ENCODE data around the gene LLPH.

Gene LLPH

DNA sequence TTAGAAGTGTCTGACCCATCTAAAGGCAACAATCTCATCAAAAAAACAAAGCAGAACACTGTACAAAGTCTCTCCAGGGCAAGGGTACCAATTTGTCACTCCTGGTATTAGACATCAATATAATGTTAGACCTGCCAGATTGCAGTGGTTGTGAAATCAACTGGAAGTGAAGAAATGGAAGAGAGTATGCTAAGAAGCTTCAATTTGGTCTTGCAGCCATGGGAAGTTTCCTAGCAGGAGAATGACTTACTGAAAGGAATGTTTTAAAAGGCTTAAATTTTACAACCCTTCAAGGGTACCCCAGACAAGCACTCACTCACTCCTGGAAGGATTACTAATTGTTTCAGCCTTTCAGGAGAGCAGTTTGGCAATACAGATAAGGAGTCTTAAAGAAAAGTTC, 18.9 kb downstream of the LLPH start:
- H3K4me1 ChIP-seq (ENCODE audit: control insufficient read depth, insufficient read depth, low read length), result peaks cover 5% of the 10 kb centered on the region; the same call in 1 of the 2 replicates
- POLR2A ChIA-PET, result no interaction called here
- CTCF ChIA-PET, result interaction anchor here (0.6 to 1.3 kb wide), 3 partner anchors 18 to 817 kb away, joined by 3 to 4 read pairs (median 3); no protein-coding TSS in a partner anchor
- no peaks in the 10 kb centered on the region for H3K9me3 ChIP-seq (ENCODE audit: control insufficient read depth, insufficient read depth, low read depth, low read length)
- H3K4me3 ChIP-seq (ENCODE audit: low read depth, low read length), result no peak overlapping the region
- no peaks in the 10 kb centered on the region for H3K36me3 ChIP-seq (ENCODE audit: control insufficient read depth in 2 of 2, insufficient read depth in 1 of 2, low read length in 2 of 2)
- TF ChIP-seq ZNF660 (tag by site-specific recombination; IDR thresholded peaks at IDR 0.05) (no peak), ZFP3 (tag by site-specific recombination; IDR thresholded peaks at IDR 0.05; ENCODE audit: low read depth) (no peak), ZNF2 (tag by site-specific recombination; IDR thresholded peaks at IDR 0.05) (no peak), ZNF211 (tag by site-specific recombination; IDR thresholded peaks at IDR 0.05; ENCODE audit: low read depth) (no peak), KLF8 (tag by site-specific recombination; IDR thresholded peaks at IDR 0.05) (no peak), TRIM28 (IDR thresholded peaks at IDR 0.05; ENCODE audit: borderline replicate concordance, low read length) (0 out of 2 replicates have a peak, but pooled peaks have one; percentile 32), WT1 (tag by site-specific recombination; IDR thresholded peaks at IDR 0.05) (no peak), ZBTB8A (tag by site-specific recombination; IDR thresholded peaks at IDR 0.05) (no peak), ZFP37 (tag by site-specific recombination; IDR thresholded peaks at IDR 0.05) (no peak), ZBTB21 (tag by site-specific recombination; IDR thresholded peaks at IDR 0.05) (no peak), ZNF18 (tag by site-specific recombination; IDR thresholded peaks at IDR 0.05) (no peak), ZSCAN30 (tag by site-specific recombination; IDR thresholded peaks at IDR 0.05) (0 out of 2 replicates have a peak, but pooled peaks have one; percentile 28), ZNF610 (tag by site-specific recombination; IDR thresholded peaks at IDR 0.05; ENCODE audit: borderline replicate concordance) (no peak), FEZF1 (tag by site-specific recombination; IDR thresholded peaks at IDR 0.05) (peak; percentile 21; the same call in 1 of the 2 replicates), ZBTB20 (tag by site-specific recombination; IDR thresholded peaks at IDR 0.05) (peak; percentile 60; the same call in 1 of the 2 replicates)
- TF ChIP-seq, protein P1, sequence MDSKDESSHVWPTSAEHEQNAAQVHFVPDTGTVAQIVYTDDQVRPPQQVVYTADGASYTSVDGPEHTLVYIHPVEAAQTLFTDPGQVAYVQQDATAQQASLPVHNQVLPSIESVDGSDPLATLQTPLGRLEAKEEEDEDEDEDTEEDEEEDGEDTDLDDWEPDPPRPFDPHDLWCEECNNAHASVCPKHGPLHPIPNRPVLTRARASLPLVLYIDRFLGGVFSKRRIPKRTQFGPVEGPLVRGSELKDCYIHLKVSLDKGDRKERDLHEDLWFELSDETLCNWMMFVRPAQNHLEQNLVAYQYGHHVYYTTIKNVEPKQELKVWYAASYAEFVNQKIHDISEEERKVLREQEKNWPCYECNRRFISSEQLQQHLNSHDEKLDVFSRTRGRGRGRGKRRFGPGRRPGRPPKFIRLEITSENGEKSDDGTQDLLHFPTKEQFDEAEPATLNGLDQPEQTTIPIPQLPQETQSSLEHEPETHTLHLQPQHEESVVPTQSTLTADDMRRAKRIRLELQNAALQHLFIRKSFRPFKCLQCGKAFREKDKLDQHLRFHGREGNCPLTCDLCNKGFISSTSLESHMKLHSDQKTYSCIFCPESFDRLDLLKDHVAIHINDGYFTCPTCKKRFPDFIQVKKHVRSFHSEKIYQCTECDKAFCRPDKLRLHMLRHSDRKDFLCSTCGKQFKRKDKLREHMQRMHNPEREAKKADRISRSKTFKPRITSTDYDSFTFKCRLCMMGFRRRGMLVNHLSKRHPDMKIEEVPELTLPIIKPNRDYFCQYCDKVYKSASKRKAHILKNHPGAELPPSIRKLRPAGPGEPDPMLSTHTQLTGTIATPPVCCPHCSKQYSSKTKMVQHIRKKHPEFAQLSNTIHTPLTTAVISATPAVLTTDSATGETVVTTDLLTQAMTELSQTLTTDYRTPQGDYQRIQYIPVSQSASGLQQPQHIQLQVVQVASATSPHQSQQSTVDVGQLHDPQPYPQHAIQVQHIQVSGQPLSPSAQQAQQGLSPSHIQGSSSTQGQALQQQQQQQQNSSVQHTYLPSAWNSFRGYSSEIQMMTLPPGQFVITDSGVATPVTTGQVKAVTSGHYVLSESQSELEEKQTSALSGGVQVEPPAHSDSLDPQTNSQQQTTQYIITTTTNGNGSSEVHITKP (tag by site-specific recombination; IDR thresholded peaks at IDR 0.05), result no peak
- TF ChIP-seq, protein P2, sequence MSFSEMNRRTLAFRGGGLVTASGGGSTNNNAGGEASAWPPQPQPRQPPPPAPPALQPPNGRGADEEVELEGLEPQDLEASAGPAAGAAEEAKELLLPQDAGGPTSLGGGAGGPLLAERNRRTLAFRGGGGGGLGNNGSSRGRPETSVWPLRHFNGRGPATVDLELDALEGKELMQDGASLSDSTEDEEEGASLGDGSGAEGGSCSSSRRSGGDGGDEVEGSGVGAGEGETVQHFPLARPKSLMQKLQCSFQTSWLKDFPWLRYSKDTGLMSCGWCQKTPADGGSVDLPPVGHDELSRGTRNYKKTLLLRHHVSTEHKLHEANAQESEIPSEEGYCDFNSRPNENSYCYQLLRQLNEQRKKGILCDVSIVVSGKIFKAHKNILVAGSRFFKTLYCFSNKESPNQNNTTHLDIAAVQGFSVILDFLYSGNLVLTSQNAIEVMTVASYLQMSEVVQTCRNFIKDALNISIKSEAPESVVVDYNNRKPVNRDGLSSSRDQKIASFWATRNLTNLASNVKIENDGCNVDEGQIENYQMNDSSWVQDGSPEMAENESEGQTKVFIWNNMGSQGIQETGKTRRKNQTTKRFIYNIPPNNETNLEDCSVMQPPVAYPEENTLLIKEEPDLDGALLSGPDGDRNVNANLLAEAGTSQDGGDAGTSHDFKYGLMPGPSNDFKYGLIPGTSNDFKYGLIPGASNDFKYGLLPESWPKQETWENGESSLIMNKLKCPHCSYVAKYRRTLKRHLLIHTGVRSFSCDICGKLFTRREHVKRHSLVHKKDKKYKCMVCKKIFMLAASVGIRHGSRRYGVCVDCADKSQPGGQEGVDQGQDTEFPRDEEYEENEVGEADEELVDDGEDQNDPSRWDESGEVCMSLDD (tag by site-specific recombination; IDR thresholded peaks at IDR 0.05), result 0 out of 2 replicates have a peak, but pooled peaks have one; percentile 26
- H3K27ac ChIP-seq (ENCODE audit: extremely low read depth, low read depth, low read length), result no peak overlapping the region

DNA sequence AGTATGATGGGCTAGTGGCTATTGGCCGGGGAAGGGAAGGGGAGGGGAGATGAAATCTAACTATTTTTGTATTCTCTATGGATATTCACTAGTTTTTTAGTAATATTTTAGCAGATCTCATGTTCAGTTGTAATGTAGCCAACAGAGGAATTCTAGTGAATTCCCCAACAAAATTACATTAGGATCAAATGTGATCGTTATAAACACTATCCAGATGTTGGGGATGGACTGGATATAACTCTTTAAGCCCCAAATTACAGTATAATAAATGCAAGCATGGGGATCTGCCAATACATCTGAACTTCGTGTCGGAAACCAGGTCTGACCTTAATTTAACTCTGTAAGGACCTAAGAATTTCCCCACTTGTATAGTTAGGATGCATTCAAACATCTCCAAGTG, 21.5 kb downstream of the LLPH start:
- ChIA-PET CTCF (interaction anchor here (0.6 to 3.0 kb wide), 3 partner anchors 13 to 121 kb away, joined by 3 to 12 read pairs (median 3); partner anchors contain the start of gene LLPH), POLR2A (no interaction called here)
- peaks cover 5% of the 10 kb centered on the region; the same call in 1 of the 2 replicates for H3K4me1 ChIP-seq (ENCODE audit: control insufficient read depth, insufficient read depth, low read length)
- no peak overlapping the region for H3K4me3 ChIP-seq (ENCODE audit: low read depth, low read length)
- H3K36me3 ChIP-seq (ENCODE audit: control insufficient read depth in 2 of 2, insufficient read depth in 1 of 2, low read length in 2 of 2), result no peaks in the 10 kb centered on the region
- H3K27ac ChIP-seq (ENCODE audit: extremely low read depth, low read depth, low read length), result no peak overlapping the region
- no peaks in the 10 kb centered on the region for H3K9me3 ChIP-seq (ENCODE audit: control insufficient read depth, insufficient read depth, low read depth, low read length)
- TF ChIP-seq, protein P3, sequence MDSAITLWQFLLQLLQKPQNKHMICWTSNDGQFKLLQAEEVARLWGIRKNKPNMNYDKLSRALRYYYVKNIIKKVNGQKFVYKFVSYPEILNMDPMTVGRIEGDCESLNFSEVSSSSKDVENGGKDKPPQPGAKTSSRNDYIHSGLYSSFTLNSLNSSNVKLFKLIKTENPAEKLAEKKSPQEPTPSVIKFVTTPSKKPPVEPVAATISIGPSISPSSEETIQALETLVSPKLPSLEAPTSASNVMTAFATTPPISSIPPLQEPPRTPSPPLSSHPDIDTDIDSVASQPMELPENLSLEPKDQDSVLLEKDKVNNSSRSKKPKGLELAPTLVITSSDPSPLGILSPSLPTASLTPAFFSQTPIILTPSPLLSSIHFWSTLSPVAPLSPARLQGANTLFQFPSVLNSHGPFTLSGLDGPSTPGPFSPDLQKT (IDR thresholded peaks at IDR 0.05; ENCODE audit: borderline replicate concordance, low read depth, low read length), result no peak
- no peak for TF ChIP-seq ZNF391 (tag by site-specific recombination; IDR thresholded peaks at IDR 0.05; ENCODE audit: borderline replicate concordance, low read depth)
- TF ChIP-seq, protein P4, sequence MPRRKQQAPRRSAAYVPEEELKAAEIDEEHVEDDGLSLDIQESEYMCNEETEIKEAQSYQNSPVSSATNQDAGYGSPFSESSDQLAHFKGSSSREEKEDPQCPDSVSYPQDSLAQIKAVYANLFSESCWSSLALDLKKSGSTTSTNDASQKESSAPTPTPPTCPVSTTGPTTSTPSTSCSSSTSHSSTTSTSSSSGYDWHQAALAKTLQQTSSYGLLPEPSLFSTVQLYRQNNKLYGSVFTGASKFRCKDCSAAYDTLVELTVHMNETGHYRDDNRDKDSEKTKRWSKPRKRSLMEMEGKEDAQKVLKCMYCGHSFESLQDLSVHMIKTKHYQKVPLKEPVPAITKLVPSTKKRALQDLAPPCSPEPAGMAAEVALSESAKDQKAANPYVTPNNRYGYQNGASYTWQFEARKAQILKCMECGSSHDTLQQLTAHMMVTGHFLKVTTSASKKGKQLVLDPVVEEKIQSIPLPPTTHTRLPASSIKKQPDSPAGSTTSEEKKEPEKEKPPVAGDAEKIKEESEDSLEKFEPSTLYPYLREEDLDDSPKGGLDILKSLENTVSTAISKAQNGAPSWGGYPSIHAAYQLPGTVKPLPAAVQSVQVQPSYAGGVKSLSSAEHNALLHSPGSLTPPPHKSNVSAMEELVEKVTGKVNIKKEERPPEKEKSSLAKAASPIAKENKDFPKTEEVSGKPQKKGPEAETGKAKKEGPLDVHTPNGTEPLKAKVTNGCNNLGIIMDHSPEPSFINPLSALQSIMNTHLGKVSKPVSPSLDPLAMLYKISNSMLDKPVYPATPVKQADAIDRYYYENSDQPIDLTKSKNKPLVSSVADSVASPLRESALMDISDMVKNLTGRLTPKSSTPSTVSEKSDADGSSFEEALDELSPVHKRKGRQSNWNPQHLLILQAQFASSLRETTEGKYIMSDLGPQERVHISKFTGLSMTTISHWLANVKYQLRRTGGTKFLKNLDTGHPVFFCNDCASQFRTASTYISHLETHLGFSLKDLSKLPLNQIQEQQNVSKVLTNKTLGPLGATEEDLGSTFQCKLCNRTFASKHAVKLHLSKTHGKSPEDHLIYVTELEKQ (tag by site-specific recombination; IDR thresholded peaks at IDR 0.05; ENCODE audit: borderline replicate concordance), result no peak
- no peak for TF ChIP-seq FEZF1 (tag by site-specific recombination; IDR thresholded peaks at IDR 0.05)
- no peak for TF ChIP-seq ZNF155 (tag by site-specific recombination; IDR thresholded peaks at IDR 0.05)
- no peak for TF ChIP-seq ZFP3 (tag by site-specific recombination; IDR thresholded peaks at IDR 0.05; ENCODE audit: low read depth)
- no peak for TF ChIP-seq GLIS2 (tag by site-specific recombination; IDR thresholded peaks at IDR 0.05)
